Fibroblast of lung (primary cell): ENCODE measurements around the gene LBHD1. TPM values are rescaled to one million over a fixed set of nuclear protein-coding genes. Genes with fewer than 3 reads are reported as not detected.

Experiments used
- DNase-seq, 2 donors: peaks; one replicate each; pipeline versions ENCODE4 v3.0.0 to v3.0.0-alpha.2; 2010; ENCODE audit warnings: low read depth in 2 of 2
- H2AFZ ChIP-seq: 2 replicates; pipeline ENCODE4 v1.5.1; 2012; ENCODE audit warnings: low read length, control low read depth, inconsistent platforms
- H3K27ac ChIP-seq: 2 replicates; pipeline ENCODE4 v1.5.1; 2011; ENCODE audit warnings: low read length, control low read depth; ENCODE audit not compliant: insufficient read depth
- H3K27me3 ChIP-seq: 2 replicates; pipeline ENCODE4 v1.5.1; 2011; ENCODE audit warnings: mild to moderate bottlenecking, low read length; ENCODE audit not compliant: control insufficient read depth, insufficient read depth
- H3K36me3 ChIP-seq: 2 replicates; pipeline ENCODE4 v1.5.1; 2011; ENCODE audit warnings: low read length; ENCODE audit not compliant: control insufficient read depth, insufficient read depth
- H3K4me1 ChIP-seq: 2 replicates; pipeline ENCODE4 v1.5.1; 2011; ENCODE audit warnings: low read length; ENCODE audit not compliant: control insufficient read depth, insufficient read depth; ENCODE audit errors: extremely low read depth
- H3K4me2 ChIP-seq: 2 replicates; pipeline ENCODE4 v1.5.1; 2011; ENCODE audit warnings: low read length, control low read depth; ENCODE audit not compliant: insufficient read depth; ENCODE audit errors: extremely low read depth
- H3K4me3 ChIP-seq, 4 experiments: fragments of 200-600 bp in 1 of 4; sonication (generic) in 1 of 4; replicated peaks in 1 of 4; 2 replicates each; pipeline ENCODE4 v1.5.1; 2011 to 2016; ENCODE audit warnings: low read length in 4 of 4, low read depth in 3 of 4, mild to moderate bottlenecking in 3 of 4, control low read depth in 2 of 4, inconsistent platforms in 1 of 4, mixed read lengths in 1 of 4; ENCODE audit not compliant: insufficient read depth in 1 of 4; ENCODE audit errors: control extremely low read depth in 1 of 4
- H3K79me2 ChIP-seq: 2 replicates; pipeline ENCODE4 v1.5.1; 2012; ENCODE audit warnings: mild to moderate bottlenecking, low read length, inconsistent platforms; ENCODE audit not compliant: control insufficient read depth, insufficient read depth
- H3K9ac ChIP-seq: 2 replicates; pipeline ENCODE4 v1.5.1; 2011; ENCODE audit warnings: mild to moderate bottlenecking, low read length, control low read depth; ENCODE audit not compliant: insufficient read depth
- H3K9me3 ChIP-seq: 2 replicates; pipeline ENCODE4 v1.5.1; 2012; ENCODE audit warnings: low read depth, low read length; ENCODE audit not compliant: control insufficient read depth, insufficient read depth
- H4K20me1 ChIP-seq: 2 replicates; pipeline ENCODE4 v1.5.1; 2011; ENCODE audit warnings: low read length; ENCODE audit not compliant: control insufficient read depth, insufficient read depth; ENCODE audit errors: extremely low read depth
- EZH2 ChIP-seq: IDR thresholded peaks from 2 replicates; pipeline ENCODE4 v1.5.1; 2012; ENCODE audit warnings: low read length, control low read depth, mild to moderate bottlenecking; ENCODE audit errors: missing control alignments
- polyA plus RNA-seq, 2 donors: library from polyadenylated mRNA; depleted of rRNA in 1 of 2; stranded (reverse) in 1 of 2; unstranded in 1 of 2; fragments of >200 nt; gene quantifications; 2 replicates each; pipeline ENCODE4 v1.2.1, GENCODE V29; 2011 to 2012; ENCODE audit warnings: missing spikeins in 1 of 2
- total RNA-seq: library from RNA; depleted of rRNA; stranded (reverse); fragments of >200 nt; gene quantifications from 2 replicates; pipeline ENCODE4 v1.2.1, GENCODE V29; 2014
- TF ChIP-seq, protein P1 (sequence below), 2 donors: IDR thresholded peaks in 1 of 2; conservative IDR thresholded peaks in 1 of 2; 1 replicate in 1 of 2; 2 replicates in 1 of 2; pipeline ENCODE4 v1.5.1; 2011 to 2012; ENCODE audit warnings: low read length in 2 of 2, control low read depth in 1 of 2, inconsistent platforms in 1 of 2, low read depth in 1 of 2, mild to moderate bottlenecking in 1 of 2

LBHD1 gene
- total and polyA plus RNA-seq, 2 donors (not counting 1 experiment from before 2014, with no cell fraction given) = 3.4 to 4.5 TPM

DNA sequence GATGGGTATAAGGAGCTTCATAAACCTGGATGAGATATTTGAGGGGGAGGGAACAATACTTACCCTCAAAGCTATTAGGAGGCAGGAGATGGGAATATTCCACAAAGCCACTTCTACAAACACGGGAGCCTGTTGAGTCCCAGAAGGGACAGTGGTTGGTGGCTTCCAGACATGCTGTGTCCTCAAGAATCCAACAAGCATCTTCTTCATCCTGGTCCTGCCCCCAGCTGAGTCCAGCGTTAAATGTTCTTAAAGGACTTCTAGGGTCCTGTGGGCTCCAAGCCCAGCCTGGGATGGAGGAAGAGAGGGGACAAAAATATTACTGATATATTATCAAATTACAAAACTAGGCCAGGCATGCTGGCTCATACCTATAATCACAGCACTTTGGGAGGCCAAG, 4.6 kb downstream of the LBHD1 start:
- Histone ChIP-seq H2AFZ (no peak overlapping the region), H3K27ac (no peak overlapping the region), H3K27me3 (no peaks in the 10 kb centered on the region), H4K20me1 (no peaks in the 10 kb centered on the region), H3K9ac (no peak overlapping the region), H3K36me3 (peaks cover 15% of the 10 kb centered on the region), H3K79me2 (peaks cover 33% of the 10 kb centered on the region), H3K4me2 (no peak overlapping the region), H3K4me1 (peaks cover 10% of the 10 kb centered on the region), H3K9me3 (no peaks in the 10 kb centered on the region), H3K4me3 (peak overlapping the region in 1 of 4 experiments; percentile 71)
- no peak for DNase-seq
- no peak for TF ChIP-seq EZH2
- TF ChIP-seq, protein P1, sequence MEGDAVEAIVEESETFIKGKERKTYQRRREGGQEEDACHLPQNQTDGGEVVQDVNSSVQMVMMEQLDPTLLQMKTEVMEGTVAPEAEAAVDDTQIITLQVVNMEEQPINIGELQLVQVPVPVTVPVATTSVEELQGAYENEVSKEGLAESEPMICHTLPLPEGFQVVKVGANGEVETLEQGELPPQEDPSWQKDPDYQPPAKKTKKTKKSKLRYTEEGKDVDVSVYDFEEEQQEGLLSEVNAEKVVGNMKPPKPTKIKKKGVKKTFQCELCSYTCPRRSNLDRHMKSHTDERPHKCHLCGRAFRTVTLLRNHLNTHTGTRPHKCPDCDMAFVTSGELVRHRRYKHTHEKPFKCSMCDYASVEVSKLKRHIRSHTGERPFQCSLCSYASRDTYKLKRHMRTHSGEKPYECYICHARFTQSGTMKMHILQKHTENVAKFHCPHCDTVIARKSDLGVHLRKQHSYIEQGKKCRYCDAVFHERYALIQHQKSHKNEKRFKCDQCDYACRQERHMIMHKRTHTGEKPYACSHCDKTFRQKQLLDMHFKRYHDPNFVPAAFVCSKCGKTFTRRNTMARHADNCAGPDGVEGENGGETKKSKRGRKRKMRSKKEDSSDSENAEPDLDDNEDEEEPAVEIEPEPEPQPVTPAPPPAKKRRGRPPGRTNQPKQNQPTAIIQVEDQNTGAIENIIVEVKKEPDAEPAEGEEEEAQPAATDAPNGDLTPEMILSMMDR (conservative IDR thresholded peaks at IDR 0.05 in 1 of 2, IDR thresholded peaks at IDR 0.05 in 1 of 2; ENCODE audit: low read depth in 1 of 2, low read length in 2 of 2) = no peak

DNA sequence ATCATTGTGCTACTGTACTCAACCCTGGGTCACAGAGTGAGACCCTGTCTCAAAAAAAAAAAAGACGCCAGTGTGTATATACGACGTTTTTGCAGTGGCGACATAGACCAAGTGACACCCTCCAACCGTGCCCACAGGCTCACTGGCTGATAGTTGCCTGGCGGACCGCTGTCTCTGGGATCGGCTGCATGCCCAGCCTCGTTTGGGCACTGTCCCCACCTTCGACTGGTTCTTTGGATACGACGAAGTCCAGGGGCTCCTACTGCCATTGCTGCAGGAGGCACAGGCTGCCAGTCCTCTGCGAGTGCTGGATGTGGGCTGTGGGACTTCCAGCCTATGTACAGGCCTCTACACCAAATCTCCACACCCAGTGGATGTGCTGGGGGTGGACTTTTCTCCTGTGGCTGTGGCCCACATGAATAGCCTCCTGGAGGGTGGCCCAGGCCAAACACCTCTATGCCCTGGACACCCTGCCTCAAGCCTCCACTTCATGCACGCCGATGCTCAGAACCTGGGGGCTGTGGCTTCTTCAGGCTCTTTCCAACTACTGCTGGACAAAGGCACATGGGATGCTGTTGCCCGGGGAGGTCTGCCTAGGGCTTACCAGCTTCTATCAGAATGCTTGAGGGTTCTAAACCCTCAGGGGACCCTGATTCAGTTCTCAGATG, 5.7 kb downstream of the LBHD1 start:
- DNase-seq = no peak
- no peak for TF ChIP-seq EZH2
- TF ChIP-seq, protein P1 (conservative IDR thresholded peaks at IDR 0.05 in 1 of 2, IDR thresholded peaks at IDR 0.05 in 1 of 2; ENCODE audit: low read depth in 1 of 2, low read length in 2 of 2) = no peak

DNA sequence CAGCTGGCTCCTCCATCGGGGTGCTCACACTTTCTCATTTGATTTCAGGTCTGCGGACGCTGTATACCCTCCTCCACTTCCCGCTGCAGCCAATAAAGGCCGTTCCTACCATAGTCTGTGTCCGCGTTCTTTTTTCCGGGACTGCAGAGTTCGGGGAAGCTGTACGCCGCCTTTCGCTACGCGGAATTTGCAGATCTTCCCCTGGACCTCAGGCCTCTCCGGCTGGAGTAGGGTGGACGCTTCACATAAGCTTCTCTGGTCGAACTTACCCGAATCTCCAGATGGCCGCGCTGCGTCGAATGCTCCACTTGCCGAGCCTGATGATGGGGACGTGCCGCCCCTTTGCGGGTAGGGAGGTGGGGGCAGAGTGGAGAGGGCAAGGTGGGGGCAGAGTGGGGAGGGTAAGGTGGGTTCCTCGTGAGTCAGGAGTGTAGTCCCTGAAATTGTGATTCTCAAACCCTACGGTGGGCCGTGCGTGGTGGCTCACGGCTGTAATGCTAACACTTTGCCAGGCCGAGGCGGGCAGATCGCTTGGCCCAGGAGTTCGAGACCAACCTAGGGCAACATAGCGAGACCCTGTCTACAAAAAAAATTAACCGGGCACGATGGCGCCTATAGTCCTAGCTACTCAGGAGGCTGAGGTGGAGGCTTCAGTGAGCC, 6.3 kb downstream of the LBHD1 start:
- peaks cover 15% of the 10 kb centered on the region for H3K36me3 ChIP-seq
- H3K4me1 ChIP-seq = peaks cover 10% of the 10 kb centered on the region
- no peaks in the 10 kb centered on the region for H3K27me3 ChIP-seq
- peak overlapping the region; percentile 99 for H3K4me2 ChIP-seq
- H3K4me3 ChIP-seq = peak overlapping the region; percentile 43 to 95 (median 80)
- TF ChIP-seq EZH2 = no peak
- TF ChIP-seq, protein P1 (conservative IDR thresholded peaks at IDR 0.05 in 1 of 2, IDR thresholded peaks at IDR 0.05 in 1 of 2; ENCODE audit: low read depth in 1 of 2, low read length in 2 of 2) = no peak
- H3K9ac ChIP-seq = peak overlapping the region; percentile 69
- H4K20me1 ChIP-seq = no peaks in the 10 kb centered on the region
- no peaks in the 10 kb centered on the region for H3K9me3 ChIP-seq
- no peak overlapping the region for H2AFZ ChIP-seq
- H3K27ac ChIP-seq = peak overlapping the region; percentile 45
- peak; percentile 66 to 70 for DNase-seq
- H3K79me2 ChIP-seq = peaks cover 29% of the 10 kb centered on the region

More for the DNA sequence above, 5.7 kb downstream of the LBHD1 start:
- H3K27me3 ChIP-seq = no peaks in the 10 kb centered on the region
- peaks cover 10% of the 10 kb centered on the region for H3K4me1 ChIP-seq
- no peaks in the 10 kb centered on the region for H3K9me3 ChIP-seq
- H3K27ac ChIP-seq = peak overlapping the region; percentile 45
- peak overlapping the region; percentile 43 to 95 (median 80) for H3K4me3 ChIP-seq
- peaks cover 15% of the 10 kb centered on the region for H3K36me3 ChIP-seq
- no peak overlapping the region for H2AFZ ChIP-seq
- H3K9ac ChIP-seq = peak overlapping the region; percentile 69
- H3K79me2 ChIP-seq = peaks cover 33% of the 10 kb centered on the region
- peak overlapping the region; percentile 99 for H3K4me2 ChIP-seq
- no peaks in the 10 kb centered on the region for H4K20me1 ChIP-seq
